NCI-H226 (cell line): Measurements from ENCODE around the gene FAM222B.

ENCODE experiments used
- DNase-seq: peaks from one replicate; pipeline ENCODE4 v3.0.0-alpha.2; 2015

Gene FAM222B

GRCh38 chr17:28710861-28711722 is 131.5 kb downstream of the FAM222B start:
- peak; percentile 90 for DNase-seq

GRCh38 chr17:28707339-28707720 is 135.3 kb downstream of the FAM222B start:
- no peak for DNase-seq

- no peak for DNase-seq
These were observed 135.9 kb downstream of the FAM222B start for GRCh38 chr17:28706471-28707338.
